Lower lobe of right lung (tissue), 2 donors: ENCODE results near the gene GAREM1. TPM values are rescaled to one million over a fixed set of nuclear protein-coding genes. Genes with fewer than 3 reads are reported as not detected.

Experiments
- ATAC-seq, 2 donors: fragments of 200-7000 bp; cut with Tn5 transposase; one replicate each; pipeline ENCODE4 v1.9.1; 2020 to 2022; ENCODE audit warnings: mild to moderate bottlenecking in 2 of 2, moderate library complexity in 2 of 2
- DNase-seq: peaks from one replicate; pipeline ENCODE4 v3.0.0-alpha.2; 2020
- H3K27ac ChIP-seq: fragments of 200-600 bp; one replicate; pipeline ENCODE4 v1.8.0; 2022
- H3K27me3 ChIP-seq: fragments of 200-600 bp; one replicate; pipeline ENCODE4 v1.8.0; 2022; ENCODE audit warnings: low read depth
- H3K36me3 ChIP-seq: fragments of 200-600 bp; one replicate; pipeline ENCODE4 v1.8.0; 2022; ENCODE audit warnings: mild to moderate bottlenecking
- H3K4me1 ChIP-seq: fragments of 200-600 bp; one replicate; pipeline ENCODE4 v1.8.0; 2022
- H3K4me3 ChIP-seq: fragments of 200-600 bp; one replicate; pipeline ENCODE4 v1.8.0; 2022; ENCODE audit warnings: mild to moderate bottlenecking
- H3K9me3 ChIP-seq: fragments of 200-600 bp; one replicate; pipeline ENCODE4 v1.8.0; 2022
- CTCF ChIP-seq: fragments of 200-600 bp; IDR thresholded peaks from one replicate; pipeline ENCODE4 v1.8.0; 2022; ENCODE audit warnings: antibody characterized with exemption, mild to moderate bottlenecking
- intact Hi-C: fragments of 100-400 bp; cut with DNase I; formaldehyde crosslinking; loops from one replicate; pipeline ENCODE4 v1.11.0; 2022
- total RNA-seq: library from RNA; stranded (reverse); fragmentation: NEBNext Ultra II Directional; extraction: Animal tissue kit (Norgen Biotek cat#: 25700); gene quantifications from one replicate; pipeline ENCODE4 v1.2.1, GENCODE V29; 2021
- donor health status: DM: no; HTN: yes; CAD: no; lungs with severe emphysema.

Gene GAREM1
- total RNA-seq, 1 donor from 2014 or later, result 10.3 TPM

GRCh38 chr18:32271672-32272208 lies 198.9 kb downstream of the GAREM1 start:
- ATAC-seq (peak; percentile 65 to 71), DNase-seq (no peak)
- Histone ChIP-seq H3K27me3 (no peaks in the 10 kb centered on the region), H3K27ac (no peak overlapping the region), H3K4me3 (no peak overlapping the region), H3K9me3 (no peaks in the 10 kb centered on the region), H3K36me3 (peaks cover 20% of the 10 kb centered on the region), H3K4me1 (no peaks in the 10 kb centered on the region)
- TF ChIP-seq CTCF, result peak; percentile 54
- intact Hi-C loops, result loop anchor here (10.0 kb wide), 1 partner anchor 283 kb away; no protein-coding TSS in a partner anchor

GRCh38 chr18:32270341-32270740 lies 200.3 kb downstream of the GAREM1 start:
- H3K4me1 ChIP-seq, result no peaks in the 10 kb centered on the region
- intact Hi-C loops, result loop anchor here (10.0 kb wide), 1 partner anchor 284 kb away; no protein-coding TSS in a partner anchor
- no peak for TF ChIP-seq CTCF
- ATAC-seq, result no peak
- no peaks in the 10 kb centered on the region for H3K9me3 ChIP-seq
- H3K27ac ChIP-seq, result no peak overlapping the region
- H3K27me3 ChIP-seq, result no peaks in the 10 kb centered on the region
- no peak overlapping the region for H3K4me3 ChIP-seq
- peaks cover 20% of the 10 kb centered on the region for H3K36me3 ChIP-seq
- DNase-seq, result no peak

GRCh38 chr18:32267463-32267862 lies 203.2 kb downstream of the GAREM1 start:
- Histone ChIP-seq H3K27ac (no peak overlapping the region), H3K9me3 (no peaks in the 10 kb centered on the region), H3K4me1 (no peaks in the 10 kb centered on the region), H3K27me3 (no peaks in the 10 kb centered on the region), H3K36me3 (peaks cover 20% of the 10 kb centered on the region), H3K4me3 (no peak overlapping the region)
- TF ChIP-seq CTCF, result no peak
- ATAC-seq (no peak), DNase-seq (no peak)
- intact Hi-C loops, result no loop called here

GRCh38 chr18:32264401-32264800 lies 206.3 kb downstream of the GAREM1 start:
- no peak for TF ChIP-seq CTCF
- Histone ChIP-seq H3K4me1 (no peaks in the 10 kb centered on the region), H3K4me3 (no peak overlapping the region), H3K9me3 (no peaks in the 10 kb centered on the region), H3K27ac (no peak overlapping the region), H3K36me3 (peaks cover 17% of the 10 kb centered on the region), H3K27me3 (no peaks in the 10 kb centered on the region)
- no peak for ATAC-seq
- intact Hi-C loops, result no loop called here
- DNase-seq, result no peak

- no peaks in the 10 kb centered on the region for H3K27me3 ChIP-seq
- ATAC-seq (no peak), DNase-seq (no peak)
- no peaks in the 10 kb centered on the region for H3K36me3 ChIP-seq
- intact Hi-C loops, result no loop called here
- H3K4me3 ChIP-seq, result no peak overlapping the region
- no peaks in the 10 kb centered on the region for H3K4me1 ChIP-seq
- no peaks in the 10 kb centered on the region for H3K9me3 ChIP-seq
- no peak for TF ChIP-seq CTCF
- no peak overlapping the region for H3K27ac ChIP-seq
Observed at GRCh38 chr18:32262092-32262491, 208.6 kb downstream of the GAREM1 start.
